GM19324 (cell line): Measurements from ENCODE around the gene NAPG.
"Not testable (repeated sequence)": the region's sequence is repeated elsewhere in the genome, so short reads cannot be mapped to it uniquely, and the experiment has no call there.

Source experiments
- ATAC-seq: cut with Tn5 transposase; IDR thresholded peaks from one replicate; pipeline ENCODE4 v1.9.1; 2021; ENCODE audit warnings: mild to moderate bottlenecking, moderate library complexity; ENCODE audit not compliant: unreplicated experiment, low FRiP score

Gene NAPG

DNA sequence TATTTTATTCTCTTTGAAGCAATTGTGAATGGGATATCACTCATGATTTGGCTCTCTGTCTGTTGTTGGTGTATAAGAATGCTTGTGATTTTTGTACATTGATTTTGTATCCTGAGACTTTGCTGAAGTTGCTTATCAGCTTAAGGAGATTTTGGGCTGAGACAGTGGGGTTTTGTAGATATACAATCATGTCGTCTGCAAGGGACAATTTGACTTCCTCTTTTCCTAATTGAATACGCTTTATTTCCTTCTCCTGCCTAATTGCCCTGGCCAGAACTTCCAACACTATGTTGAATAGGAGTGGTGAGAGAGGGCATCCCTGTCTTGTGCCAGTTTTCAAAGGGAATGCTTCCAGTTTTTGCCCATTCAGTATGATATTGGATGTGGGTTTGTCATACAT, 48.6 kb downstream of the NAPG start:
- not testable (repeated sequence) for ATAC-seq

DNA sequence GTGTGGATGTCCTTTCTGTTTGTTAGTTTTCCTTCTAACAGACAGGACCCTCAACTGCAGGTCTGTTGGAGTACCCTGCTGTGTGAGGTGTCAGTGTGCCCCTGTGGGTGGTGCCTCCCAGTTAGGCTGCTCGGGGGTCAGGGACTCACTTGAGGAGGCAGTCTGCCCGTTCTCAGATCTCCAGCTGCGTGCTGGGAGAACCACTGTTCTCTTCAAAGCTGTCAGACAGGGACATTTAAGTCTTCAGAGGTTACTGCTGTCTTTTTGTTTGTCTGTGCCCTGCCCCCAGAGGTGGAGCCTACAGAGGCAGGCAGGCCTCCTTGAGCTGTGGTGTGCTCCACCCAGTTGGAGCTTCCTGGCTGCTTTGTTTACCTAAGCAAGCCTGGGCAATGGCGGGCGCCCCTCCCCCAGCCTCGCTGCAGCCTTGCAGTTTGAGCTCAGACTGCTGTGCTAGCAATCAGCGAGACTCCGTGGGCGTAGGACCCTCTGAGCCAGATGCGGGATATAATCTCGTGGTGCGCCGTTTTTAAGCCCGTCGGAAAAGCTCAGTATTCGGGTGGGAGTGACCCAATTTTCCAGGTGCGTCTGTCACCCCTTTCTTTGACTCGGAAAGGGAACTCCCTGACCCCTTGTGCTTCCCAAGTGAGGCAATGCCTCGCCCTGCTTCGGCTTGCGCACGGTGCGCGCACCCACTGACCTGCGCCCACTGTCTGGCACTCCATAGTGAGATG, 52.2 kb downstream of the NAPG start:
- ATAC-seq, result not testable (repeated sequence)

DNA sequence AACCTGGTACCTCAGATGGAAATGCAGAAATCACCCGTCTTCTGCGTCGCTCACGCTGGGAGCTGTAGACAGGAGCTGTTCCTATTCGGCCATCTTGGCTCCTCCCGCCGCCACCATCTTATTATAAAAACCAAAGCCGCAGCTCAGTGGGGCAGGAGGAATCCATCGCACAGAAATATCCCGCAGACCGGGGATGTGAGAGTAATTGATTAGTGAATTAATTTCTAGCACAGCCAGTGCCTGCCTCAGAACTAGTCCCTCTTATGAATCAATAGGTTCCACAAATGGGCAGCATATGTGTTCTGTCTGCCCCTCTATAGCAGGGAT, 52.7 kb downstream of the NAPG start:
- ATAC-seq, result not testable (repeated sequence)

DNA sequence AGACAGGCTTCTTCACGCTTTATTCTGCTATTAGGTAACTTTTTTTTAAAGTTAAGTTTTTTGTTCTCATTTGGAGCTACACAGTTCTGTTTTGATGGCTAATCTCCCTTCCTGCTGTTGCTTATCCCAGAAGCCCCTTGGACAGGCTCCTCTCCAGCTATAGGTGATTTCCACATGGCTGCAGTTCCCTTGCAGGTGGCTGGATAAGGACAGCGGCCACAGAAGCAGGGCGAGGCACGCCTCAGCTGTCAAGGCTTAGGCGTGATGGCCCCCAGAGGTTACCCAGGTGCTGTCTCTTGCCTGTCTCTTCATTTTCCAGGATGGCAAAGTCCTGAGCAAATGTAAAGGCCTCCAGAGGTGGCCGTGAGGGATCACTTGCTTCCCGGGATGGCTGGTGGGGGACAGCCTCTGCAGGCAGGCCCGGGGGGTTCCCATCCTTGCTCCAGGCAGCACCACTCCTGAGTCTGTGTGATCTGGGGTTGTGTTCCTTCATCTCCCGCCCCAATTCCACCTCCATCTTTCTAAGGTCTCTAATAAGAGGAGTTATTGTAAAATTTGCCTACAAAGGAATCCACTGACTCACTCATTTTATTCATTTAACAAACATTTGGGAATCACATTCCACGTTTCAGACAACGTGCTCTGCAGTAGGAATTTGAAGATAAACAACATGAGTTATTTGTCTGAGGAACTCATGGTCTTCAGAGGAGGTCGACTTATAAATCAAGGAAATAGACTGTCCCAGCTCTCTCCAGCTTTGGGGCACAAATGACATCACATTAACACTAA, 53.4 kb downstream of the NAPG start:
- no peak for ATAC-seq

DNA sequence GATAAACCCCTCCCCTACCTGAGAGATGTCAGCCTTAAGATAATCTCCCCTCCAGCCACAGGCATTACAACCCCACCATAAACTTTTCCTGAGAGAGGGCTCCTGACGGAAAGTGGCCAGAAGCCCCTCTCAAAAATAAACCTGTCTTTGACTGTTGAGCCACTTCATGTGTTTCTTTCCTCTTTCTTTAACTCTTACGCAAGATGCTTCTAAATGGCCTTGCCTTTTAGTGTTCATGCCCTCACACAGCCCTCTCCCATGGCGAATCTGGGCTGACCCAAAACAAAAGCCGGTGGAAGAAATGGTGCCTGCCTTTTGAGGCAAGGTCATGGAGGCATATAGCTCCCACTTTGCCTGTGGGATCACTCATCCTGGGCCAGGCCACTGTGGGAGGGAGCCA, 54.4 kb downstream of the NAPG start:
- ATAC-seq, result no peak

- no peak for ATAC-seq
Measured at GRCh38 chr18:10585260-10585659, 59.4 kb downstream of the NAPG start.

DNA sequence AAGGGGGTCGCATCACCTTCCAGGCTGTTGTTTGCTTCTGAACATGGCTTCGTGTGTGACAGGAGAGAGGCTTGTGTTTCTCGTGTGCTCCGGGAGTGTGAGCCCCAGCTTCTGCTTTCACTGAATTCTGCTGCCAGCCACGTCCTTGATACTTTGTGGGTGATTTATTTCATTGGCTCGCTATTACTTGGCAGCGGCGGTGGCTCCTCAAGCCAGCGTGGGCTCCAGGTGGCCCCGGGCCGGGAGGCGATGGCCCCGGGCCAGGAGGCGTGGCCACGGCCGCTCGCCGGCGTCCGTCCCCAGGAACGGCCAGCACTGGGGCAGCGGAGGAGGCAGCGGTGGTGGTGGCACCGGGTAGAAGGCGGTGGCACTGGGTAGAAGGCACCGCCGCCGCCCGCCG, 63.1 kb downstream of the NAPG start:
- ATAC-seq, result no peak

- ATAC-seq, result no peak
Measured at GRCh38 chr18:10590412-10590811, 64.6 kb downstream of the NAPG start.

DNA sequence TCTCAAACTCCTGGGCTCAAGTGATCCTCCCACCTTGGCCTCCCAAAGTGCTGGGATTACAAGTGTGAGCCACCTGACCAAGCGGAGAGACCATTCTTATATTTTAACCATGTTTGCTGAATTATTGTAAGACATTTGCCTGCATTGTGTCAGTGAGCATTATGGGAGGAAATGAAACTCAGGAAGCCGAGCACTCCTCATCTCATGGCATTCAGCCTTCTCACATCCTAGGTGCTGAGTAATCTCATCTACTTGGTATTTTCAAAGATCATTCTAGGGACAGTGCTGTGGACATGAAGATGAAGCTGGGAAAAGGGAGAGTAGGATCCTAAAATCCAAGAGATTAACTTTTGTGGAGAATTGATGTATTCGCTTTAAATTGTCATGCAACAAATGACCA, 66.1 kb downstream of the NAPG start:
- no peak for ATAC-seq

GRCh38 chr18:10593366-10594022, 67.7 kb downstream of the NAPG start:
- not testable (repeated sequence) for ATAC-seq

- not testable (repeated sequence) for ATAC-seq
Measured at GRCh38 chr18:10595917-10596316, 70.1 kb downstream of the NAPG start.

DNA sequence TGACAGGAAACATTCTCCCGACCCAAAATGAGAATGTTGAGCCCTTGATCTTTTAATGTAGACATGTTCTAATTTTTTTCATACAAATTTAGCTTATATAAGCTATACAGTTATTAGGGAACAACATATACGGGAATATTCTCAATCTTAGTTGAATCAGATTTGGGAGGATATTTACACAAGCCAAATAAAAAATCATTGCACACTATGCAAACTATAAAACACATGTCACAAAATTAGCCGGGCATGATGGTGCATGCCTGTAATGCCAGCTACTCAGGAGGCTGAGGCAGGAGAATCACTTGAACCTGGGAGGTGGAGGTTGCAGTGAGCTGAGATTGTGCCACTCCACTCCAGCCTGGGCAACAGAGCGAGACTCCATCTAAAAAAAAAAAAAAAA, 71.9 kb downstream of the NAPG start:
- not testable (repeated sequence) for ATAC-seq

DNA sequence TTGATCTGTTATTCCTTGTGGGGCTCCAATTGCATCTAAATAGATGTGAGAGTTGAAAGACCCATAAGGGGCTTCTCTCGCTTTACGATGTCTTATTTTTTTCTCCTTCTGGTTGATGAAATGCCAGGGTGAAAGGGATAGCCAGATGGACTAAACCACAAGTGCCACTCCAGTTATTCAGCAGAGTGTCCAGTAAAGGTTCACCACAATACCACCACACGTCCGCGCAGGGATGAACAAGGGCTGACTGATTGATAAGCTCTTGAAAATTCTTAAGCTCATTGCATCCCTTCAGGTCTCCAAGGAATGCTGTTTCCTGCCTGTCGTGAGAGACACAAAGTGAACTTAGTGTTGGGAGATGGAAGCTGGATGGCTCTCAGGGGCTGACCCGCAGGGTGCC, 74.9 kb downstream of the NAPG start:
- not testable (repeated sequence) for ATAC-seq
